ENCODE measurements around the gene CP.

DNA sequence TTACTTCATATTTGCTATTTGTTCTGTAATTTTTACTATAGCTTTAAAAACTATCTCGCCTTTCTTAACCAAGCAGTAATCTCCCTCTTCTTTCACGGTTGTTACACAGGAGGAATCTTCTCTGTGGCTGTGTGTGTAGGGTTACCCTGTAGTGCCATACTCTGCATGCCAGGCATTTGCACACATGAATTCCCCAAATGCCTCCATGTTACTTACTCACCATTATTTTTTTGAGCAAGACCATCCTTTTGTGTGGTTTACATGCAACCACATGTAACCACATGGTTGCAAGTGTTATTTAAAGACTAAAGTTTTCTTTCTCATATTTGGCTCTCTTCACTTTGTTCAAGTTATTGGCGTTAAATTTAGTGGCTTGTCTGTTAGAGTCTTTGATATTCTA, 46.7 kb downstream of the CP start:
- TF ChIP-seq, protein P1, sequence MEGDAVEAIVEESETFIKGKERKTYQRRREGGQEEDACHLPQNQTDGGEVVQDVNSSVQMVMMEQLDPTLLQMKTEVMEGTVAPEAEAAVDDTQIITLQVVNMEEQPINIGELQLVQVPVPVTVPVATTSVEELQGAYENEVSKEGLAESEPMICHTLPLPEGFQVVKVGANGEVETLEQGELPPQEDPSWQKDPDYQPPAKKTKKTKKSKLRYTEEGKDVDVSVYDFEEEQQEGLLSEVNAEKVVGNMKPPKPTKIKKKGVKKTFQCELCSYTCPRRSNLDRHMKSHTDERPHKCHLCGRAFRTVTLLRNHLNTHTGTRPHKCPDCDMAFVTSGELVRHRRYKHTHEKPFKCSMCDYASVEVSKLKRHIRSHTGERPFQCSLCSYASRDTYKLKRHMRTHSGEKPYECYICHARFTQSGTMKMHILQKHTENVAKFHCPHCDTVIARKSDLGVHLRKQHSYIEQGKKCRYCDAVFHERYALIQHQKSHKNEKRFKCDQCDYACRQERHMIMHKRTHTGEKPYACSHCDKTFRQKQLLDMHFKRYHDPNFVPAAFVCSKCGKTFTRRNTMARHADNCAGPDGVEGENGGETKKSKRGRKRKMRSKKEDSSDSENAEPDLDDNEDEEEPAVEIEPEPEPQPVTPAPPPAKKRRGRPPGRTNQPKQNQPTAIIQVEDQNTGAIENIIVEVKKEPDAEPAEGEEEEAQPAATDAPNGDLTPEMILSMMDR (IDR thresholded peaks at IDR 0.05) = no peak
- TF ChIP-seq POLR2A (IDR thresholded peaks at IDR 0.05) = no peak

All from lower leg skin (tissue), 3 donors.